Measurements from ENCODE around the gene TM4SF20.

- TF ChIP-seq POLR2AphosphoS5 (IDR thresholded peaks at IDR 0.05; ENCODE audit: borderline replicate concordance, low read depth, low read length), result no peak
- no peak for TF ChIP-seq EZH2 (IDR thresholded peaks at IDR 0.05)
- TF ChIP-seq FOXP2 (optimal IDR thresholded peaks at IDR 0.05; ENCODE audit: control extremely low read depth, extremely low read length, insufficient read depth), result no peak
These were observed 12.2 kb downstream of the TM4SF20 start for GRCh38 chr2:227366769-227367426.
